ENCODE measurements around the gene RBMS1. TPM values are rescaled to one million over a fixed set of nuclear protein-coding genes. Genes with fewer than 3 reads are reported as not detected.

RBMS1 gene
- 10 to 100 TPM; 18.8 to 22.8 TPM for total RNA-seq

GRCh38 chr2:160493227-160494028, at the start of gene RBMS1:
Gene RBMS1 (minus strand): TSS chr2:160493807. CDS start chr2:160493363, 444 bp downstream.
- TF ChIP-seq POLR2A (IDR thresholded peaks at IDR 0.05): peak; percentile 54
- TF ChIP-seq POLR2AphosphoS5 (IDR thresholded peaks at IDR 0.05): no peak
- under 1% methylated on average over 54 of the region's 66 CpGs for WGBS
- no peaks in the 10 kb centered on the region for H3K36me3 ChIP-seq
- H3K4me3 ChIP-seq: peak within 1 kb of the TSS; percentile 91 to 97
- DNase-seq (ENCODE audit: low spot score): peak; percentile 51
- no peaks in the 10 kb centered on the region for H3K4me1 ChIP-seq (replicated peaks)
- intact Hi-C loops (cut with DNase I): loop anchor here (5.0 to 10.0 kb wide), 3 partner anchors 86 to 221 kb away; no protein-coding TSS in a partner anchor
- H3K27me3 ChIP-seq (replicated peaks; ENCODE audit: insufficient read depth): no peaks in the 10 kb centered on the region
- H3K27ac ChIP-seq: peak within 1 kb of the TSS; percentile 89 to 93
- no peaks in the 10 kb centered on the region for H3K9me3 ChIP-seq

- no peaks in the 10 kb centered on the region for H3K9me3 ChIP-seq
- WGBS: 97% methylated on average over 3 of the region's 3 CpGs
Measured at GRCh38 chr2:160541745-160542144, 48.1 kb upstream of the RBMS1 start.

GRCh38 chr2:160538559-160539355, 45.1 kb upstream of the RBMS1 start:
- TF ChIP-seq POLR2A (IDR thresholded peaks at IDR 0.05): no peak
- TF ChIP-seq CTCF (IDR thresholded peaks at IDR 0.05): no peak
- no peak for TF ChIP-seq POLR2AphosphoS5 (IDR thresholded peaks at IDR 0.05)
- 81% methylated on average over 5 of the region's 5 CpGs for WGBS
- intact Hi-C loops (cut with DNase I): no loop called here
- H3K36me3 ChIP-seq: no peaks in the 10 kb centered on the region
- no peaks in the 10 kb centered on the region for H3K9me3 ChIP-seq
- DNase-seq (ENCODE audit: low spot score): no peak
- H3K4me1 ChIP-seq (replicated peaks): no peaks in the 10 kb centered on the region
- H3K4me3 ChIP-seq: no peak overlapping the region
- H3K27me3 ChIP-seq (replicated peaks; ENCODE audit: insufficient read depth): no peaks in the 10 kb centered on the region
- no peak overlapping the region for H3K27ac ChIP-seq

More at GRCh38 chr2:160541745-160542144, 48.1 kb upstream of the RBMS1 start:
- H3K4me1 ChIP-seq (replicated peaks): no peaks in the 10 kb centered on the region
- no peak for DNase-seq (ENCODE audit: low spot score)
- intact Hi-C loops (cut with DNase I): no loop called here
- TF ChIP-seq CTCF (IDR thresholded peaks at IDR 0.05) (no peak), POLR2A (IDR thresholded peaks at IDR 0.05) (no peak)
- no peak overlapping the region for H3K27ac ChIP-seq
- no peak overlapping the region for H3K4me3 ChIP-seq
- no peaks in the 10 kb centered on the region for H3K27me3 ChIP-seq (replicated peaks; ENCODE audit: insufficient read depth)
- no peaks in the 10 kb centered on the region for H3K36me3 ChIP-seq

GRCh38 chr2:160538115-160538514, 44.5 kb upstream of the RBMS1 start:
- no peaks in the 10 kb centered on the region for H3K36me3 ChIP-seq
- no peak overlapping the region for H3K27ac ChIP-seq
- TF ChIP-seq POLR2AphosphoS5 (IDR thresholded peaks at IDR 0.05) (no peak), POLR2A (IDR thresholded peaks at IDR 0.05) (no peak), CTCF (IDR thresholded peaks at IDR 0.05) (no peak)
- 93% methylated on average over 4 of the region's 4 CpGs for WGBS
- no peak for DNase-seq (ENCODE audit: low spot score)
- no peaks in the 10 kb centered on the region for H3K27me3 ChIP-seq (replicated peaks; ENCODE audit: insufficient read depth)
- no peaks in the 10 kb centered on the region for H3K9me3 ChIP-seq
- intact Hi-C loops (cut with DNase I): no loop called here
- H3K4me3 ChIP-seq: no peak overlapping the region
- no peaks in the 10 kb centered on the region for H3K4me1 ChIP-seq (replicated peaks)

- H3K4me1 ChIP-seq (replicated peaks): no peaks in the 10 kb centered on the region
- no peak for TF ChIP-seq POLR2A (IDR thresholded peaks at IDR 0.05)
- no peak for TF ChIP-seq CTCF (IDR thresholded peaks at IDR 0.05)
- no peak for TF ChIP-seq POLR2AphosphoS5 (IDR thresholded peaks at IDR 0.05)
- H3K27ac ChIP-seq: no peak overlapping the region
- H3K4me3 ChIP-seq: no peak overlapping the region
- WGBS: 93% methylated on average over 1 of the region's 1 CpG
- no peaks in the 10 kb centered on the region for H3K36me3 ChIP-seq
- no peak for DNase-seq (ENCODE audit: low spot score)
- H3K9me3 ChIP-seq: no peaks in the 10 kb centered on the region
- intact Hi-C loops (cut with DNase I): no loop called here
- no peaks in the 10 kb centered on the region for H3K27me3 ChIP-seq (replicated peaks; ENCODE audit: insufficient read depth)
Measured at GRCh38 chr2:160534996-160535395, 41.4 kb upstream of the RBMS1 start.
